CD1c-positive myeloid dendritic cell (primary cell): ENCODE measurements around the gene TMTC2.

Experiments
- DNase-seq: peaks from one replicate; pipeline ENCODE4 v3.0.0-alpha.2; 2016; ENCODE audit errors: extremely low spot score

The TMTC2 gene

GRCh38 chr12:82682326-82682725, 4.4 kb upstream of the TMTC2 start:
- no peak for DNase-seq

DNA sequence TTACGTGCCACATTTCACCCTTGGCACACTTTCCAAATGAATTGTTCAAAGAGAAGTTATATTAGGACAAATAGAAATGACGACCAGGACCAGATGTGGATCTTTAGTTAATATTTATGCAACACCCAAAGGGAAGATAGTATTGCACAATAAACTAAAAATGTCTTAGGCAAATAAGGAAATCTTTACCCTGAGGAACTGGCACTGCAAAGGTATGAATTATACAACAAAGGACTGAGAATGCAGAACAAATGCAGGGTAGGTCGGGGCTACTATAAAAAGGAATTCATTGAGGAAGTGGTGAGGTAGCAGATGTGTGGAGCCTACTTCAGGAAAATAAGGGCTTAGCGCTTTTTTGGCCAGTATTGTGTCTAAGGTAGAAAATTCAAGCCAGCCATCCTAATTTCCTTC, 3.9 kb upstream of the TMTC2 start:
- peak; percentile 35 for DNase-seq

GRCh38 chr12:82685790-82686167, 927 bp upstream of the TMTC2 start:
- peak; percentile 92 for DNase-seq

DNA sequence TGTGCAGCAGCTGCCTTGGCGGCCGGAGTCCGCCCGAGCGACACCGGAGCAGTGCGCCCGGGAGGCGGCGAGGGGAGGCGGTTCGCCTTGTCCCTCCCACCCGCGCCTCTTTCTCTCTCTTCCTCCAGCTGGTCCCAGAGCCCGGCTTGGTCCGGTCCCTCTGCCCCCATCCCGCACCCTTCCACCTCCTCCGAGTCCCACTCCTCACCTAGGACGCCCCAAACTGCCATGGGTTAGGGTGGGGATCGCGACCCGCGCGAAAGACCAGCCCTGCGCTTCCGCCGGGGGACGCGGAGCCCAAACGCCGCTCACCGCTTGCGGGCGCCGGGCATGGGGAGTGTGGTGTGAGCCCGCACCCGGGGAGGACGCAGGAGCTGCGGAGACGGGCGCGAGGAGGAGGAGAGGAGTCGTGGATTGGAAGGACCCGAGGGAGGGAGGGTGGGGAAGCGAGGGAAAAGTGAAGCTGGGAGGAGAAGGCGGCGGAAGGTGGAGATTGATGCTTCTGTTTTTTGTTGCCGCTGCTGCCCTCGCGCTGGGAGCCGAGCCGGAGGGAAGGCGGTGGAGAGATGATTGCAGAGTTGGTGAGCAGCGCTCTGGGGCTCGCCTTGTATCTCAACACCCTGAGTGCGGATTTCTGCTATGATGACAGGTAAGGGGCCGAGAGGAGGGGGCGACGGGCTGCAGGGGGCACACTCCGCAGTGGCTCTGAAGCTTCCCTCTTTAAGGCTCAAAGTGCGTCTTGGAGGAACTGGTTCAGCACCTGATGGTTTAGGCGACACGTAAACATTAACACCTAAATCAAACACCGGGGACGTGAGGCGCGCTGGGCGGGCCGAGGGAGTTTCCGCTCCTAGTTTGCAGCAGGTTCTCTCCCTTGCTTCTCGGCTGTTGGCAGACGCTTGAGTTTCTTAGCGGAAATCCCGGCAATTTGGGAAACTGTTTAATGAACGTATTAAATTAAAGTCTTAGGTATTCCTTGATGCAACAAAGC, 610 bp downstream of the TMTC2 start:
- peak; percentile 36 for DNase-seq

- peak; percentile 4 for DNase-seq
Measured at GRCh38 chr12:82688035-82688501, 1.4 kb downstream of the TMTC2 start.

GRCh38 chr12:82688596-82688995, 1.9 kb downstream of the TMTC2 start:
- no peak for DNase-seq

GRCh38 chr12:82690006-82690405, 3.3 kb downstream of the TMTC2 start:
- DNase-seq, result no peak

- DNase-seq, result no peak
Measured at GRCh38 chr12:82691513-82691912, 4.8 kb downstream of the TMTC2 start.

DNA sequence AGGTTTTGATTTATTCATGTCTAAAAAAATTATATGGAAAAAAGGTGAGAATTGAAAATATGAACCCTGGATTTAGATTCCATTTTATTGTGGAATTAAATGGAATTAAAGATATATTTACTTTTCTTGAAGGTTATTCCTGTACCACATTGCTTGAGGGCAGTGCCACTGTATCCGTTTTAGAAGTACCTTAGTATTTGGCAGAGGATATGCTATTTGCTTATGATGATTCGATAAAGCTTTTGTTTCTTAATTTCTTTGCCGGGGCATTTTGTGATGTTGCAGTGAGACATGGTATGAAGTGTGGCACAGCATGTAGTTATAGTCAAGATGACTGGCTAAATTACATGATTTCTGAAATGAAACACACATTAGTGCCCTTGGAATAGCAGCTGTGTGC, 7.6 kb downstream of the TMTC2 start:
- DNase-seq, result no peak

GRCh38 chr12:82694970-82695369, 8.3 kb downstream of the TMTC2 start:
- DNase-seq, result no peak

GRCh38 chr12:82695531-82695930, 8.8 kb downstream of the TMTC2 start:
- no peak for DNase-seq

DNA sequence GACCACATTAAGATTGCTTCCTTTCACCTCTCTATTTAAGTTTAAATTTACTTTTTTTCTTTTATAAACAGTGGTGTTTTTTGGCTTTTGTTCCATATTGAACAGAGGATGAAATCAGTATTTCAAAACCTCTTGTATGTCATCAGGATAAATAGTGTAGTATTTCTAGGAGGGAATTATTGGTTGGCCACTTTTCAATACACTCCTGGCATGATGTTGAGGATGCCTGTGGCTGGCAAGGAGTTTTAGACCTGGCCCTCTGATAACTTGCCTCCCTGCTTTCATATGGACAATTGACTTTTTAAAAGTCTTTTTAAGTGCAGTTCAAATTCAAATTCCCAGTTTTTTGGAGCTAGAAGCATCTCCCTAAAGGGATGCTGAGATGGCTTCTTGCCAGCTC, 9.8 kb downstream of the TMTC2 start:
- no peak for DNase-seq

GRCh38 chr12:82698708-82699564, 12.2 kb downstream of the TMTC2 start:
- DNase-seq, result no peak

GRCh38 chr12:82705774-82706173, 19.1 kb downstream of the TMTC2 start:
- DNase-seq, result no peak

DNA sequence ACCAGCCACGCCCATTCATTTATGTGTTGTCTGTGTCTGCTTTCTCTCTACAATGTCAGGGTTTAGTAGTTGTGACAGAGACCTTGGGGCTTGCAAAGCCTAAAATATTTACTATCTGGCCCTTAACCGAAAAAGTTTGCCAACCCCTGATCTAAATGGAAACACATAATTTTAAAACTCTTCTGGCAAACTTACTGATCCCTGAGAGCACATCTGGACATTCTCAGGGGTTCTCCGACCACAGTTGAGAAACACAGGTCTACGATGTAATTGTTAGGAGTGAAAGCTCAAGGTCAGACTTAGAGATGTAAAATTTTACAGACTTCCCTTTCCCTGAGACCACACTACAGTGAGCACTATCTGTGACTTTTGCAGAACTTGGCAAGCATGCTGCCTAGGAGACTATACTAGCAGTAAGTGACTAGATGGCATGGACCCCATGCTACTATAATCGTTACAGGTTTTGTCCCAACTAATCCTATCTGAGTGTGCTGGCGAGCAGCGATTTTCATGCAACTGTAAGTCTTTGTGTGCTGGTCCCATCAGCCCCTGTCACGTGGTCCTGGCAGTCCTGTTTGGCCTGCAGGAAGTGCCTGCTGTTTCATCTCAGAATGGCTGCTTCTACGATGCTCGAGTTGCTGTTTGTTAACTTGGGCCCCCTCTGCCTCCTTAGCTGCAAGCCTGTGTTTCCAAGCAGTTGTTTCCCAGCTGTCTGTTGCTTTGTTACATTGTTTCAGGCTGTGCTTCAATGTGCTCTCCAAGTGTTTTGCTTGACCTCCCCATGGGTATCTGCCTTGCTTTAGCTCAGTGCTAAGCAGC, 21.6 kb downstream of the TMTC2 start:
- DNase-seq, result no peak

DNA sequence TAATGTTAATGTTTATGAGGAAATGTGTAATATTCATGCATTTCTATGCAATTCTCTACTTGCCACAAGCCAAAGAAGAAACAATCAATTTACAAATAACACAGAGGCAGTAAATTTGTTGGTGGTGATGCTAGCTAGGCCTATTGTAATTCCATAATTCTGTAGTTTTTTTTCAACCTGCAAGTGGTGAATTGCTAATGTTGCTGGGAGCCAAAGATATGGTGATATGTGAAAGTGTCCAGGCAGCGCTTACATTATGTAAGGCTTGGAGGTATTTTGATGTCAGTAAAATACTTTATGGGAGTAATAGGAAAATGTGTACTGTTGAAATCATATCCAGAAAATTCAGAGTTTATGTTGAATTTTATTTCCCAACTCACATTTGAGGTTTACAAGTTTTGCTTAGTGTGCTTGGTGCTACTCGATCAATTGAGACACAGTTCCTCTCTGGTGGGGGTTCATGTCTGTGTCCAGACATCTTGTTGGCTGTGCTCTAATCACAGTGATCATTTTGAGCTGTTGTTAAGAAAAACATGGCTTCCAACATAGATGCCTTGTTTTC, 23.2 kb downstream of the TMTC2 start:
- no peak for DNase-seq

DNA sequence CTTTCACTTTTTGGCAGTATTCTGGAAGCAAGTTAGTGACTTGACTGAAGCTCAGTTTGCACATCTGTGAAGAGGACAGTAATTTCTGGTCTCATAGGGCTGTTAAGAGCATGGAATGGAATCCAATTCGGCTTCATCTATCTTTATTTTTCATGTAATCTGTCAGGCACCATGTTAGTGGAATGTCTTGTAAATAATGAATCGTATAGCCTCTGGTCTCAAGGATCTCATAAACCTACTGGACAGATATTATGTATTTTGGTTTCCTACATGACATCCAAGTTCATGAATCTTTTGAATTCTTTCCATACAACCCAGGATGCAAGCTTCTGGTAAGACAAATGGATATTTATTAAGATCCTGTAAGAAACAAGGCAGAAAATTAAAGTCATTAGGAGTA, 24.0 kb downstream of the TMTC2 start:
- DNase-seq, result no peak

GRCh38 chr12:82714427-82714826, 27.7 kb downstream of the TMTC2 start:
- no peak for DNase-seq

DNA sequence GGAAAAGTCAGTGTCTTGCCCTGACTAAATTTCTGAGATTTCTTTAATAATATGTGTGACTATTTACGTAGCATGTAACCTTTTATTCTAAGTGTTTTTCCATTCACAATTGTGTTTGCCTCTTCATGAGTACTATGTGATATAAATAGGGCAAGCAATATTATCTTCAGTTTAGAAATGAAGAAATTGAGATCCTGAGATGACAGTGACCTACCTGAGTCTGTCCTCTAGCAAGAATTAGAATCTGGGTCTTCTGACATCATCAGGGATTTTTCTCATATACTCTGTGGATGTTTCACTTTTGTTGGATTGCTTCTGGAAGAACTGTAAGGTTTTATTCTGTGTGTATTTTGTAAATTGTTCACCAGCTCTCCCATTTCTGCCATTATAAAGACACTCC, 35.0 kb downstream of the TMTC2 start:
- no peak for DNase-seq

DNA sequence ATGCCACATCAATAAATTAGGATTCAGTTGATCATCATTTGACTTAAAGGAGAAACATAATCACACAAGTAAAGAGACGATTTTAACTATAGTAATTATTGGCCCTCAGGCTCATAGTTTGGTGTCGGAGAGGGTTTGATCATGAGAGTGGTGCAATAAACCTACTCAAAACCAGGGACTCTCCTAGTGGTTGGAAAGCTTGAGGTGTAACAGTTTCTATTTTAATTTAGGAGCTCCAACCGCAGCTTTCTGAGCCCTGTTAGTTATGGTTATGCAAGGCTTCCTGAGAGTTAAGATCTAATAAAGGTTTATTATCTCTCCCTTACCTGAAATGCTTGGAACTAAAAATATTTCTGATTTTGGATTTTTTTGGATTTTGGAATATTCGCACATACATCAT, 36.4 kb downstream of the TMTC2 start:
- DNase-seq, result no peak

DNA sequence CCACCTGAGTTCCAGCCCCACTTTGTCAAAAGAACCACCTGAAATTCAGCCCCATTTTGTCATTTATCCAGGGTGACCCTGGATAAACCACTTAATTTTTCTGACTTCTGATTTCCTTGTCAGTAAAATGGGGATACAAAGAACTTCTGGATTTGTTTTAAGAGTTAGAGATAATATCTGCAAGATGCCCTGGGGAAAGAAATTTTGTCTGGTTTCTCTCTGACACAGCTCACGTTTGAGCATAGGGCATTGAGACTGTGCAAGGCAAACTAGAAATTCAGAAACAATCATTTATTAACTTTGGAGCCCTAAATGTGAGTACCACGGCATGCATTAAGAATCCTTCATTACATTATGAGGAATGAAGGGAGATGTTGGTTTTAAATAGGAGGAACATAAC, 37.2 kb downstream of the TMTC2 start:
- no peak for DNase-seq
